ENCODE measurements around the gene TATDN2.
A peak's percentile ranks its signal among the peaks of the same experiment; 100 is the strongest.

Gene TATDN2

GRCh38 chr3:10248184-10248983 lies at the start of gene TATDN2:
TATDN2 (plus strand) TSS chr3:10248459; CDS start chr3:10249201, 742 bp downstream.
- H3K9me3 ChIP-seq, result no peaks in the 10 kb centered on the region
- no peaks in the 10 kb centered on the region for H3K27me3 ChIP-seq
- peaks cover 72 to 75% of the 10 kb centered on the region in 2 experiments for H3K4me1 ChIP-seq (ENCODE audit: control insufficient read depth in 1 of 2, insufficient read depth in 1 of 2, low read depth in 1 of 2, low read length in 1 of 2)
- peak within 1 kb of the TSS; percentile 77 to 88 for H3K4me3 ChIP-seq (ENCODE audit: low read depth in 1 of 2, low read length in 1 of 2)
- peak; percentile 59 for TF ChIP-seq CTCF (IDR thresholded peaks at IDR 0.05)
- H3K27ac ChIP-seq, result peak within 1 kb of the TSS; percentile 94
- H3K36me3 ChIP-seq, result peaks cover 6% of the 10 kb centered on the region

- Histone ChIP-seq H3K27ac (peak overlapping the region; percentile 91), H3K36me3 (peaks cover 32% of the 10 kb centered on the region), H3K9me3 (no peaks in the 10 kb centered on the region), H3K4me1 (ENCODE audit: control insufficient read depth in 1 of 2, insufficient read depth in 1 of 2, low read depth in 1 of 2, low read length in 1 of 2) (peaks cover 55 to 59% of the 10 kb centered on the region in 2 experiments), H3K27me3 (no peaks in the 10 kb centered on the region), H3K4me3 (ENCODE audit: low read depth in 1 of 2, low read length in 1 of 2) (peak overlapping the region in 1 of 2 experiments; percentile 8)
- no peak for TF ChIP-seq CTCF (IDR thresholded peaks at IDR 0.05)
Observed at GRCh38 chr3:10198761-10199649, 49.3 kb upstream of the TATDN2 start.

GRCh38 chr3:10204921-10205320 lies 43.3 kb upstream of the TATDN2 start:
- peaks cover 9 to 15% of the 10 kb centered on the region in 2 experiments for H3K4me1 ChIP-seq (ENCODE audit: control insufficient read depth in 1 of 2, insufficient read depth in 1 of 2, low read depth in 1 of 2, low read length in 1 of 2)
- no peaks in the 10 kb centered on the region for H3K9me3 ChIP-seq
- H3K36me3 ChIP-seq, result peaks cover 62% of the 10 kb centered on the region
- H3K27me3 ChIP-seq, result no peaks in the 10 kb centered on the region
- no peak overlapping the region for H3K27ac ChIP-seq
- no peak overlapping the region for H3K4me3 ChIP-seq (ENCODE audit: low read depth in 1 of 2, low read length in 1 of 2)
- no peak for TF ChIP-seq CTCF (IDR thresholded peaks at IDR 0.05)

- Histone ChIP-seq H3K36me3 (peaks cover 61% of the 10 kb centered on the region), H3K27ac (no peak overlapping the region), H3K4me3 (ENCODE audit: low read depth in 1 of 2, low read length in 1 of 2) (no peak overlapping the region), H3K9me3 (no peaks in the 10 kb centered on the region), H3K27me3 (no peaks in the 10 kb centered on the region), H3K4me1 (ENCODE audit: control insufficient read depth in 1 of 2, insufficient read depth in 1 of 2, low read depth in 1 of 2, low read length in 1 of 2) (peaks cover 6 to 8% of the 10 kb centered on the region in 2 experiments)
- no peak for TF ChIP-seq CTCF (IDR thresholded peaks at IDR 0.05)
Observed at GRCh38 chr3:10205451-10206165, 42.7 kb upstream of the TATDN2 start.

- Histone ChIP-seq H3K27me3 (no peaks in the 10 kb centered on the region), H3K4me3 (ENCODE audit: low read depth in 1 of 2, low read length in 1 of 2) (no peak overlapping the region), H3K9me3 (no peaks in the 10 kb centered on the region), H3K27ac (no peak overlapping the region), H3K36me3 (peaks cover 56% of the 10 kb centered on the region), H3K4me1 (ENCODE audit: control insufficient read depth in 1 of 2, insufficient read depth in 1 of 2, low read depth in 1 of 2, low read length in 1 of 2) (peaks cover 5 to 8% of the 10 kb centered on the region in 2 experiments)
- TF ChIP-seq CTCF (IDR thresholded peaks at IDR 0.05), result no peak
Observed at GRCh38 chr3:10206166-10206511, 42.1 kb upstream of the TATDN2 start.

Measured in neutrophil (primary cell).